Stimulated activated CD4-positive, alpha-beta T cell treated with anti-CD3 and anti-CD28 coated beads, Interleukin-1b, Interleukin-23, amount 100 ng/mL, for 24 hours (primary cell): Measurements from ENCODE around the gene THADA.

ENCODE experiments used
- DNase-seq, 4 experiments: peaks; one replicate each; pipeline ENCODE4 v3.0.0-alpha.2; 2020; ENCODE audit warnings: low read depth in 4 of 4, low spot score in 1 of 4

Gene THADA

DNA sequence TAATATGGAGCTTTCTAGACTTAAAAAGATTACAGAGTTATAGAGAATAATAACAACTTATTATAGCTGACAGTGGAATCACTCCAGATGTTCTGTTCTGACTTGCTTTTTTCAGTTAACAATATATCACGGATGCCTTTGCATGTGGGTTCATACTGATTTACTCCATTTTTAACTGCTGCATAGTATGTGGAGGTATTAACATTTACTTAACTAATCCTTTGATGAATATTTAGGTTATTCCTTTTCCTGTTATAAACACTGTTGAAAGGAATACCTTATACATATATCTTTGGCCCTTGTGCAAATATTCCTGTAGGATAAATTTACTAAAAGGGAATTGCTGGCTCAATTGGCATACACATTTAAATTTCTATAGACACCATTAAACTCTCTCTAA, 336.3 kb downstream of the THADA start:
- DNase-seq = no peak

DNA sequence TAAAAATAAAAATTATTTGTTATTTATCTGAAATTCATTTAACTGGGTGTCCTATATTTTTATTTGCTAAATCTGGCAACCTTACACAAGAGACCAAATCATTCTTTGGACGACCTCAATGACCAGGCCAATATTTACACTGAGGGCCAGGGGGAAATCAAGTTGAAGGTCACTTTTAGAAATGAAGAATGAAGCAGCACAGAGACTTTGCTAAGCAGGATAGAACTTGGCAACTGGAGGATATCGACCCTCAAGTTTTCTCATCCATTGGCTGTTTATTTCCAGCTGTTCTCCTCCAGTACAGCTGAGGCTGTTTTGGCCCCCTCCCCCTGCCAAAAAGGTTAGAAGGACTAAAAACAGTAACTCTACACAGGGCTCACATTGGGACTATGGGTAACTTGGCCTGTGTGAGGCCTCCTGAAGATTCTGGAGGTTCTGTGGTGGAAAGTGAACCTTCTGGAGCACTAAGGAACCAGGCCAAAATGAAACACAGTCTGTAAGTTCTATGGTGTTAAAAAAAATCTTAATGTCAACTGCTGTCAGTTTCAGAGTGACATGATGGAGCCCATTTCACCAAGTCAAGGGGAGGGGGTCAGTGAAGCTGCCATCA, 337.2 kb downstream of the THADA start:
- DNase-seq = no peak

DNA sequence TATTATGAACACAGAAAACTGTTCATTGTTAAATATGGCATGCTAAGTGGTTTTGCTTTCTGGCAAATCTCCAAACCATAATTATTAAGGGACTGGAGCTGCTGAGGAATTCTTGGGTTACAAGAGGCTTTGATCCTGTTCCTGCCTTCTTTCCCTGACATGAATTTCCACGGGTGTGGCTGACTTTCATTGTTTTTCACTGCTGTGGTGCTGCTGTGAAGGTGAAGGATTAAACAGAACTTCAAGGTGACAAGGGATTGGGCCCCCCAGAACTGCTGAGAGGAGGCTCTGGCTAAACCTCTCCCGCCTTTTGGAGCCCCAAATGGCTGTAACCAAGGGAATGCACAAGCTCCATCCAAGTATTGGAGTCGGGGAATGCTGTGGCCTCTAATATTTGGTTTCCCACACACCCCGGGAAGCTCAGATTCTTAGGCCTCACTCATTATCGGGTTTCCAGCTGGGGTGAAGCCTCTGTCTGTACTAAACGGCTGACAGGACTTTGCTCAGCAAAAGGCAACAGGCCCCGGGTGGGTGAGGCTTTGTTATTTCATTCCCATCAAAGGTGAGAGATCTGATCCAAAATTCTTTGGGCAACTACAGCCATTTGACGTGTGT, 340.4 kb downstream of the THADA start:
- no peak for DNase-seq

DNA sequence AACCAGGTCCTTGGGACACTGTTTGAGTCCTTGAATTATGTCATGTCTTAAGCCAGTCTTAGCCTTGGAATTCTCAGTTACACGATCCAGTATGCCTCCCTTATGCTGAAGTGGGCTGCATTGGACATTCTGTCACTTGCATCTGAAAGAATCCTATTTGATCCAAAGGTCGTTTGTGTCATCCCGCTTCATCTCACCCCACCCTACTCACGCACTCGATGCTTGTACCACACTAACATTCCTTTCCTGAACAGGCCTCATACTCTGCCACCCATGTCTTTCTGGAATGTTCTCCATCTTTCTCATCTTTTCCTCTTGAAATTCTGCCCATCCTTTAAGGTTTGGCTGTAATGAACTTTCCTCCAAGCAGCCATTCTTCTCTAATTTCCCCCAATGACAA, 341.5 kb downstream of the THADA start:
- no peak for DNase-seq

DNA sequence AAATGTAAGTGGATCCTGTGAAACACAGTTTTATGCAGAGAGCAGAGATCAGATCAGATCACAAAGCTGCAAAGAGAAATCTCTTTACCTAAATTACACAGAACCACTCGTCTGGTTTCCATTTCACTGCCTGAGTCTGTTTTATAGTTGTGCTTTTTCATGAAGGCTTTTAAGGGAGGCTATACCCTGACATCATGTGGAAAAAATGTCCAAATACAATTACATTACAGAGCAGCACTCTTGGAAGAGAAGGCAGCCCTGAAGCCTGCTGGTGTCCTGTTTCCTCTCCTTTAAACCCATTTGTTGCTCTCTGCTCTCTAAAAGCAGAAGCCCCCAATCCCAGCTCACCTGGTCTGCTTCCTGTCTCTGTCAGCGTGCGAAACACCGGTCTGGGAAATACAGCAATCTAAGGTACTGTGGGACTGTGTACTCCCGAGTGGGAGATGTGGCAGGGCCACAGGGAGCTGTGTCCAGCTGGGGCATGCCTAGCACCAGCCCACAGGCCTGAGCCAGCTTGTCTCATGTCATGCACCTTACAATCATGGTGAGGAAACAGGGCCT, 344.6 kb downstream of the THADA start:
- DNase-seq = no peak

DNA sequence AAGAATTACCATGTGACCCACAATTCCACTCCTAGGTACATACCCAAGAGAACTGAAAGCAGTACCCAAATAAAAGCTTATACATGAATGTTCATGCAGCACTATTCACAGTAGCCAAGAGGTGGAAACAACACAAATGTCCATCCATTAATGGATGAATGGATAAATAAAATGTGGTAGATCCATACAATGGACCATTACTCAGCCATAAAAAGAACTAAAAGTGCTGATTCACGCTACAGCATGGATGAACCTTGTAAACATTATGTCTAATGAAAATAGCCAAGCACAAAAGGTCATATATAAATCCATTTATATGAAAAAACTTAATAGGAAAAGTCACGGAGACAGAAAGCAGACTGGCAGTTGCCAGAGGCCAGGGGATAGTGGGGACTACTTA, 345.8 kb downstream of the THADA start:
- DNase-seq = no peak

DNA sequence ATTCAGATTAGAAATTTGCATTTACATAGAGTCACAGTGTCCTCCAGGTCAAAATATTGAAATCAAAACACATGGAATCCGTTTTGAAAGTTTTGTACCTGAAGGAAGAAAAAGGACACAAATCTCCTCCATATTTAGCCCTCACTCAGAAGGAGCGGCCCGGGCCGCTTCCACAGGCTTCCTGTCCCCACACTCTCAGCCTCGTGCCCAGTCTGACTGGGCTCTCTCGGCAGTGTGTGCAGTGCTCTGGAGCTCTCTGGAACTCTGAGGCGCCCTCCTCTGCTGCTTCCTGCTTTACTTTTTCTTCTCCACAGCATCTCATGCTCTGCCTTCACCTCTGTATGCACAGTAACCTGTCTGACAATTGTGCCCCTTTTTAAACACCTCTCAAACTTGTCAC, 347.2 kb downstream of the THADA start:
- no peak for DNase-seq

DNA sequence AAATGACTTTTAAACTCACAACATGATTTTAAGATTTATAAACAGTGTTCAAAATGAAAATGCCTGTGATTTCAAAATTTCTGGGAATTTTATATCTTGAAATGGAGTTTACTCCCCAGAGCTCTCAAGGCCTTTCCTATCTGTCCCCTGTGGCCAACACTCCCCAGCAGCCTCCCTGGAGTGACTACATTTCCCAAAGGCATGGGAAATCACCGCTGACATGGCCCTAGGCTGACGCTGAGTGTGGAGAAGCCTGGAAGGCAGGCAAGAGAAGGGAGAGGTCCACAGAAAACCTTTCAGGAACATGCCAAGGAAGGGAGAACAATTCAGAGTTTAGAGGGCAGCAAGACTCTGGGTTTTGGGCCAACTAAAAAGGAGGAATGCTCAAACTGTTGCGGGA, 349.2 kb downstream of the THADA start:
- no peak for DNase-seq

DNA sequence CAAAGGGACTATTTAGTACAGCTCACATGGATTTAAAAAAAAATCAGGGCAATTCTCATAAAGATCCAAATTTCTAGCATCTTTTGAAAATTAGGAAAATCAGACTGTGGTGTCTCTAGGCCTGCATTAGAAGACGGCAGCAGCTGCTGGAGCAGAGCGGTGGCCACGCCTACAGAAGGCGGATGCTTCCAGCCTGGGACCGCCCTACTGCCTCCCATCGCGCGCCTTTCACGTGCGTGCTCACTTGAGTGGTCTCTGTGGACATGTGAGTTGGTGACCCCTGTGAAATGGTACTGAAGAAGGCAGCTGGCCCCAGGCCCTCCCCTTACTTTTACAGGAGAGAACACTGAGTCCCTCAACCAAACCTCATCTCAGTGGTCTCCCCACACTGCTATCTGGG, 354.3 kb downstream of the THADA start:
- DNase-seq = no peak

DNA sequence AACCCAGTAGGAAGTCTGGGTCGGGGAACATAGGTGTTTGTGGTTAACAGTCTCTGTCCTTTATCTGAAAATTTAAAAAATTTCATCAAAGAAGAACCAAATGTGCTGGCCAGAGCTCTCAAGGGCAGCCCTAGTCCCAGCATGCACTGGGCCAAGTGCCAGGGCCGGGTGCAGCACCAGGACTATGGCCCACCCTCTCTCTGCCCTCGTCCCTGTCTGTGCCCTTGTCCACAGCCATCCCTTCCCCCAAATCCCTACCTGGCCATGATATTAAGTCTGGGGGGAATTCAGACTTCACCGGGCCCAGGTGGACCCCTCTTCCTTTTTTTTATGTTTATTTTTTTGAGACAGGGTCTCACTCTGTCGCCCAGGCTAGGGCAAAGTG, 355.1 kb downstream of the THADA start:
- DNase-seq = no peak

DNA sequence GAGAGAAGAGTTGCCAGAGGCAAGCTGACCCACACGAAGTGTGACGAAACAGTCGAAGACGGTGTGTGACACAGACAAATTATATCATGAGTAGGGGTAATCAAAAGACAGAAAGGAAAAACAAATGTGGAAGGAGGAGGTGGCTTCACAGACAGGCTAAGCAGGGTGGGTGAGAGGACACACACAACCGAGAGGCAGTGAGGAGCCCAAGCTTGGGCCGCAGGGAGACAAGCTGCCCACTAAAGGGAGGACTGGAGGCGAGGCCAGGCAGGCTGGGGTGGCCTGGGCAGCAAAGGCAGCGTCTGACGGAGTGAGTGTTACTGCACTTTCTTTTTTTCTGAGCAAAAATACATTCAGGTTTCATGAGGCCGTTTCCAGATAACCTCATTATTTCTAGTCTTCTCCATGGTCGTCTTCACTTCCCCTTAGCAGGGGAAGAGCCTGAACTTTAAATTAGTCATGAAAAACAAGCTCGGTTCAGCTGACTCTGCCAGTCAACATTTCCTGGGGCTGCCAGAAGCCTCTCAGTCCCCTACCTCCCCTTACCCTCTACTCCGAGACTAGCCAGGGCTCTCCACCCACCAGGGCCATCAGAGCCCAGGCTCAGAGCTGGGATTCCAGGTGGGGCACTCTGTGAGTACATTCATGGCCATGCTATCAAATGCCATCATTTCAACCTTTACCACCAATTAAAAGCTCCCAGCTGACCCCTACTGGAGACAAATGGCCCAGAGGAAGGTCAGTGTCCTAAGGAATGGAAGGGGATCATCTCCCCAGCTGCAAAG, 355.7 kb downstream of the THADA start:
- DNase-seq = no peak

DNA sequence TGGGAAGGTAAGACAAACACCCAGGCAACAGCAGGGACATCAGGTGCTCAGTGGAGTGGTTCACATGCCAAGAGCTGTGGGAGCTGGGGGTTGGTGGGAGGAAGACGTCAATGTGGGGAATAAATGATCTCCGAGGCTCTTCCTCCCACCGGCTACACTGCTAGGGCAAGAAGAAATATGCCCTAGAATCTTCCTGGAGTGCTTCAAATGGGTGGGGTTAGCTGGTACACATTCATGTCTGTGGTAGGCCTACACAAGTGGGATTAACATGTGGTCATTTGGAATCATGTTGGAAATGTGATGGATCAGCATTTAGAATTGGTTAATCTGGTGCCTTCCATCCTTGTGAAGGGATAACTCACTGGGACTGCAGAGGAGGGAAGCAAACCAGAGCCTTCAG, 357.0 kb downstream of the THADA start:
- DNase-seq = no peak

DNA sequence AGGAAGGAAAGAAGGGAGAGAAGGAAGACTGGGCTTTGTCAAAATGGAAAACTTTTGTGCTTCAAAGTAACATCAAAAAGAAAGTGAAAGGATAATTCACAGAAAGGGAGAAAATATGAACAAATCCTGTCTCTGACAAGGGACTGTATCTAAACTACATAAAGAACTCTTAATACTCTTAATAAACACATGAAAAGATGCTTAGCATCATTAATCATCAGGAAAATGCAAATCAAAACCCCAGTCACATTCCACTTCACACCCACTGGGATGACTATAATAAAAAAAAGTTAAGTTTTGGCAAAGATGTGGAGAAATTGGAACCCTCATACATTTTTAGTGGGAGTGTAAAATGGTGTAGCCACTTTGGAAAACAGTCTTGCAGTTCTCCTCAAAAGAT, 357.7 kb downstream of the THADA start:
- DNase-seq = no peak

DNA sequence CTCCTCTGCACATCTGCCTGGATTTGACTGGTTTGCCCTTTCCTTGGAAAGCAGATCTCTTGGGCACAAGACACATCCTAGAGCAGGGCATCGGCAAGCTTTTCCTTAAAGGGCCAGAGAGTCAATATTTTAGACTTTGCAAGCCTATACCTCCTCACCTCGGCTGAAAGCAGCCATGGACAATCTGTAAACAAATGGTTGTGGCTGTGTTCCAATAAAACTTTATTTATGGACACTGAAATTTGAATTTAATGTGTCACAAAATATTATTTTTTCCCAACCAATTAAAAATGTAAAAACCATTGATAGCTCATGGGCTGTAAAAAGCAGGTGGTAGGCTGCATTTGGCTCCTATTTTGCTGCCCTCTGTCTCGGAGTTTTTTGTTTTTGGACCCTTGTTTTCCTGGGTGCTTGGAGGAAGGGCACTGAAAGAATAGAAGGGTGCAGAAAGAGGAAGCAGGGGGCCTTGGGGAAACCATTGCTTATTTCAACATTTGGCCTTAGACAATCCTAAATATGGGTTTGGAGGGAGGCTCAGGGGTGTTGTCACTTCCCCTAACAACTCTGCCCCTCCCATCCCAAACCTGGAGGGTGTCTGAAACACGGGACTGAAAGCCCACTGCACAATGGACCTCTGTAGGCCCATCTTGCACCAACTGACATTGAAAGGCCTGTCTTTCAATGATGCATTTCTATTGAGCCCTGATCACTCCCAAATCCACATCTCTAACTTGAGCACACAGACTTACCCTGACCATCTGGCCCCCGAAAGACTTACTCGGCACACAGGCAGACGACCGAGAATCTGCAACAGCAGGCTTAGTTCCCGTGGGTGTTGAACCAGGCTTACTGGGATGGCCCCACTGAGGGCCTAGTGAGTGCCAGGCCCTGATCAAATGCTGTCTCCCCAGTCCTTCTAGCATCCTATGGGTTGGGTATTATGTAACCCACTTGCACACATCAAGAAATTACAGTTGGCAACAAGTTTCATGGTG, 362.3 kb downstream of the THADA start:
- no peak for DNase-seq

DNA sequence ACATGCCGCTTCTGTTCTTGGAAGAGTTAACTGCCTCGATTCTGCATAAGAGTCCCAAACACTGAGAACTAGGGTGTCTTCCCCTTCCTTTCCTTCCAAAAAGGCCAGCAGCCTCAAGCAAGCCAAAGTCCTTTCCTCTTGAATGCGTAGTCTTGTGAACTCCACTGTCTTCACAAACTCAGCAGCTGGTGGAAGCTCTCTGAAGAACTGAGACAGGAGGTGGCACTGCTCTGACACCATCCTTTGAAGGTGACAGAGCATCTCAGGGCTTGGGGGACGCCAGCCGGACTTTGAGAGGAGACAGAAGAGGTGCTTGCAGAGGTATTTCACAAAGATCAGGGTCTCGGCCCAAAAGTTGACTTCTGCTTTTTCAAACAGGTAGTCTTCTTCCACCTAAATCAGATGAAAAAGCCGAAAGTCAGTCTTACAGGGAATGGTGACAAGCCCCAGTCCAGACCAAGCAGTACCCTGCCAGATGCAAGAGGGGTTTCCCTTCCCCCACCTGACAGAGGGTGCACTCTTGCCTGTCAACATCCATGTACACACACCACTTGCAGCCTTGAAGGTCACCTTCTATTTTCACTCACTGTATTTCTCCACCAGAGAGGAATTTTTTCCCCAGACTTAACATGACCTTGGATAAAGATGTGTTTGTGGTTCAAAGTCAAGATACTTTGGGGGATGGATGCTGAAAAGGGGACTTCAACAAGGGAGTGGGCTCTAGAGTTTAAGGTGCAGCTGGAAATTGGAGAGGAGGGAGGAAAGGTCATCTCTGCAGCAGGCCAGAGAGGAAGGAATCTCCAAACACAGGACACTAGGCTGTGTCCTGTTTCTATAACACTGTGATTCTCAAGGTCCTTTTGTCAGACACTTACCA, 364.6 kb downstream of the THADA start:
- DNase-seq = no peak

DNA sequence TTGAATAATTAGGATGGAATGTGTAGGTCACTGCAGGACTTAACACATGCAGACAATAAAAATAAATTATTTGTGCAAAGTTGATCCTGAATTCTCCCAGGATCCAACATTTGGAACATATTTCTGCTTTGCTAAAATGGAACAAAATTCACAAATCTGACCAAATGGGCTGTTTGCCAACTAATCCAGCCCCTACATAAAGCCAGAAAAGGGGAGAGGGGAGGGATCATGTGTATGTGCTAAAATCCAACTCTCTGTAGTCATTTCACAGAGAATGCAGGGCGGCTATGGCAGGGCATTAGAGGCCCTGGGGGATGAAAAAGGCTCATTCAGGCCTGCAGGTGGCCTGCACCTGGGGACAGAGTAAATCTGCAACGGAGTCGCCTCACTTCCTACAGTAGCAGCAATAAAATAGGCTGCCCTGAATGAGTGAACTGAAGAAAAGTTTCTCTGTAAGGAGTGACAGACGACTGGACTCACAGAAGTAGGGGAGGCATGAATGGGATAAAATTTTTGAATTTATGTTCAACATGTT, 365.4 kb downstream of the THADA start:
- no peak for DNase-seq

DNA sequence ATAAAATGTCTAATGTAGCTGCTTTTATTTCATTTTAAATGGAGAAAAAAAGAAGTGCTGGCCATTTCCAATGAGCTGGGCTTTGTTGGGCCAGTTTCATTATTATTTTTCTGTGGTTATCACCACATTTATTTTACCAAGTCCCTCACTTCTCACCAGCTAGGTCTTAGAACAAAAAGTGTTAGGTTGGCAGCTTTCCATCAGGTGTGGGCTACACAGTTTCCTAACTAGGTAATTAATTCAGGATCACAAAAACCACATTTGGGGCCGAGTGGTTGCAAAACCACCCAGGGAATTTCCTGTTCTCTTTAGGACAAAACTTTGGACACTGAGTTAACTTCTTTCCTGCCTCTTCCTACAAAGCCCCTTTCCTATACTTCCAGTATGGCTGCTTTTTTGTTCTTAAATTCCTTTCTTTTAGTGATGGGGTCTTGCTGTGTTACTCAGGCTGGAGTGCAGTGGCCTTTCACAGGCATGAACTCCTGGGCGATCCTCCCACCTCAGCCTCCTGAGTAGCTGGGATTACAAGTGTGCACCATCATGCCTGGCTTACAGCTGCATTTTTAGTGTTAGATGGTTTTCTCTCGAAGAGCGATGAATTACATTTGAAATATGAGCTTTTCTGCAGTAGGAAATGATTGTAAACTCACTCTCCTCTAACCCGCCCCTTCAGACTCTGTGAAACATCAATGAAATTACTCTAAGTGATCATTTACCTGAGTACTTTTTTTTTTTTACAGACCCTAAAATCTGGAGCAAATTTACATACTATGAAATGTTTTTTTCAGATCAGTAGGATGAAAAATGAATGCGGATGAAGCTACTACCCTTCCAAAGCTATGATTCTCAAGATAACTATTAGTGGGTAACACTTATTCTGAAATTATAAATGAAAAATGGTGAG, 366.8 kb downstream of the THADA start:
- no peak for DNase-seq

DNA sequence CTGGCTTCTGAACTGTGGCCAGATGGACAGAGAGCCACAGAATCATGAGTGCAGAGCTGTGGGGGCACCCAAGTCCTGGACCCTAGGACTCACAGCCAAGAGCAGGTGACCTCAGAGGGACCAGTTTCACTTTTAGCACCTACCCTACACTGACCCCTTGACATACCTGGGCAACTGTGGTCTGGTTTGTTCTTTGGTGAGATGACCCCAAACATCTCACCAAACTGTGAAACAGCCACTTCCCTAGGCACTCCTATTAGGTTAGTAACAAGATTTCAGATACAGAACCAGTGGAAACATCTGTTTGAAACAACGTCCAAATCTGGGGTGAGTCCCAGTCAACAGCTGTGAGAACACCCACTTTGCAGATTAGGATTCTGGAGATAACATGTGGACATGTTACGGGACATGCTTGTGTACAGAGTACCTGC, 367.5 kb downstream of the THADA start:
- no peak for DNase-seq

DNA sequence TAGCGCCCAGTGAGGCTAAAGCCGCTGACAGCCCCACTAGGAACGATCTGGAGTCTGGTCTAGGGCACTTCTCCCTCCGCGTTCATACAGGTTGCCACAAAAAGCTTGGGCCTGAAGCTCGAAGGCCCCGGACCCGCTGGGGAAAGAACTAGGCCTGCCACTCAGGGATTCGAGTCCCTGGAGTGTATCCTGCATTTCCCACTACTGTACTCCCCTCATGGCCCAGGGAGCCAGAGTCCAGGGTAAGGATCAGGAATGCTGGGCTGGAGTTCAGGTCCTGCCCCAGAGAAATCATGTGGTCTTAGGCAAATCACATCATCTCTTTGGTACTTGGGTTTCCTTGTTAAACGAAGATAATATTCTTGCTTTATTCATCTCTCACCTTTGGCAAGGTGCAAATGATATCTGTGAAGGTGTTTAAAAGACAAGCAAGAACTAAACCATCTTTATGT, 368.0 kb downstream of the THADA start:
- no peak for DNase-seq
